Muscle of arm (tissue), 14 donors: ENCODE data around the gene PLOD1. TPM values are rescaled to one million over a fixed set of nuclear protein-coding genes. Genes with fewer than 3 reads are reported as not detected.
"Not testable (repeated sequence)": the region's sequence is repeated elsewhere in the genome, so short reads cannot be mapped to it uniquely, and the experiment has no call there.

Source experiments
- DNase-seq: peaks from one replicate; pipeline ENCODE4 v3.0.0-alpha.2; 2013
- long read RNA-seq, 11 donors: transcript quantifications; one replicate each; lab custom pipeline, GENCODE V29; 2026
- polyA plus RNA-seq, 12 donors: library from polyadenylated mRNA; unstranded; fragments of 120-200 nt; gene quantifications; one replicate each; pipeline ENCODE4 v1.2.1, GENCODE V29; 2013; ENCODE audit not compliant: insufficient read length in 12 of 12

The PLOD1 gene
- polyA plus RNA-seq: 100 to 1,000 TPM in 10 of 12 donors, 10 to 100 TPM in 1, not detected in 1; 89.9 to 196 (median 146) TPM
- long read RNA-seq, donor 1, transcript PLOD1-201 (19 exons, 2,940 nt): major isoform, 14 of 42 reads
- long read RNA-seq, donor 1, partial matches to known transcripts: 26 of 42 reads
- long read RNA-seq, donor 1, other reads (novel, unspliced or antisense): 0 of 42 reads
- long read RNA-seq, donor 2, transcript PLOD1-201 (19 exons, 2,940 nt): major isoform, 17 of 29 reads
- long read RNA-seq, donor 2, partial matches to known transcripts: 11 of 29 reads
- long read RNA-seq, donor 2, other reads (novel, unspliced or antisense): 0 of 29 reads
- long read RNA-seq, donor 3, transcript PLOD1-201 (19 exons, 2,940 nt): major isoform, 13 of 55 reads
- long read RNA-seq, donor 3, partial matches to known transcripts: 40 of 55 reads
- long read RNA-seq, donor 3, other reads (novel, unspliced or antisense): 0 of 55 reads
- long read RNA-seq, donor 4, transcript PLOD1-201 (19 exons, 2,940 nt): major isoform, 5 of 23 reads
- long read RNA-seq, donor 4, partial matches to known transcripts: 16 of 23 reads
- long read RNA-seq, donor 4, other reads (novel, unspliced or antisense): 0 of 23 reads
- long read RNA-seq, donor 5, transcript PLOD1-201 (19 exons, 2,940 nt): major isoform, 31 of 69 reads
- long read RNA-seq, donor 5, partial matches to known transcripts: 36 of 69 reads
- long read RNA-seq, donor 5, other reads (novel, unspliced or antisense): 0 of 69 reads
- long read RNA-seq, donor 6, transcript PLOD1-201 (19 exons, 2,940 nt): major isoform, 14 of 54 reads
- long read RNA-seq, donor 6, partial matches to known transcripts: 40 of 54 reads
- long read RNA-seq, donor 6, other reads (novel, unspliced or antisense): 0 of 54 reads
- long read RNA-seq, donor 7, transcript PLOD1-201 (19 exons, 2,940 nt): major isoform, 11 of 45 reads
- long read RNA-seq, donor 7, partial matches to known transcripts: 34 of 45 reads
- long read RNA-seq, donor 7, other reads (novel, unspliced or antisense): 0 of 45 reads
- long read RNA-seq, donor 8, transcript PLOD1-201 (19 exons, 2,940 nt): major isoform, 31 of 81 reads
- long read RNA-seq, donor 8, partial matches to known transcripts: 50 of 81 reads
- long read RNA-seq, donor 8, other reads (novel, unspliced or antisense): 0 of 81 reads
- long read RNA-seq, donor 9, transcript PLOD1-201 (19 exons, 2,940 nt): major isoform, 5 of 69 reads
- long read RNA-seq, donor 9, partial matches to known transcripts: 60 of 69 reads
- long read RNA-seq, donor 9, other reads (novel, unspliced or antisense): 0 of 69 reads
- long read RNA-seq, donor 10, transcript PLOD1-201 (19 exons, 2,940 nt): major isoform, 33 of 79 reads
- long read RNA-seq, donor 10, partial matches to known transcripts: 46 of 79 reads
- long read RNA-seq, donor 10, other reads (novel, unspliced or antisense): 0 of 79 reads
- long read RNA-seq, donor 11, transcript PLOD1-201 (19 exons, 2,940 nt): major isoform, 29 of 119 reads
- long read RNA-seq, donor 11, partial matches to known transcripts: 86 of 119 reads
- long read RNA-seq, donor 11, other reads (novel, unspliced or antisense): 0 of 119 reads

DNA sequence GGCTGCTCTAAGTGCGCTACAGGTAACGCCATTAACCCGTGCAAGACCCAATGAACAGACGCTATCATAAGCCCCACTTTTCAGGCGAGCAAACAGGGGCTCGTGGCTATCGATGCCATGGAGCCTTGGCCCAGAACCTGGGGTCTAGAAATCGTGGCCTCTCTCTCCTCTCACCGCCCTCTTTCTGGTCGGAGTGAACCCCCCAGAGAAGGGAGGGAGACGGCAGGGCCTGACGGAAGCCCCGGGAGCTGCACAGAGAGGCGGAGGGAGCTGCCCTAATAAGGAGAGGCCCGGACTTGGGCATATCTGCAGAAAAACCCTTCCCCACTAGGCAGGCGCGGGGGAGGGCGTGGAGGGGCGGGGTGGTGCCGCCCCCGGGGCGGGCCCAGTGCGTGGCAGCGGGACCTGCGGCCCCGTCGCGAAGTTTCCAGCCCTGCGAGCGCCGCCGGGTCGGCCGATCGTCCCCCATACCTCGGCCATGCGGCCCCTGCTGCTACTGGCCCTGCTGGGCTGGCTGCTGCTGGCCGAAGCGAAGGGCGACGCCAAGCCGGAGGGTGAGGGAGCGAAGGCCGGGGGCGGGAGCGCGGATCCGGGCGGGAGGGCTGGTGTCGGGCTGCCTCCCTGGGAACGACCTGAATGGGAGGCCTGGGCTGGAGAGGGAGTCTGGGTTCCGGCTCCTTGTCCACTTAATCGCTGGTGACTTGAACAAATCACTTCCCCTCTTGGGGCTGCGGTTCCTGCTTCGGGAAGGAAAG lies at the start of gene PLOD1:
PLOD1 (plus strand) TSS at position 416 of the 755 bp plus-strand sequence; CDS start at position 479, 63 bp downstream.
- peak; percentile 88 for DNase-seq

DNA sequence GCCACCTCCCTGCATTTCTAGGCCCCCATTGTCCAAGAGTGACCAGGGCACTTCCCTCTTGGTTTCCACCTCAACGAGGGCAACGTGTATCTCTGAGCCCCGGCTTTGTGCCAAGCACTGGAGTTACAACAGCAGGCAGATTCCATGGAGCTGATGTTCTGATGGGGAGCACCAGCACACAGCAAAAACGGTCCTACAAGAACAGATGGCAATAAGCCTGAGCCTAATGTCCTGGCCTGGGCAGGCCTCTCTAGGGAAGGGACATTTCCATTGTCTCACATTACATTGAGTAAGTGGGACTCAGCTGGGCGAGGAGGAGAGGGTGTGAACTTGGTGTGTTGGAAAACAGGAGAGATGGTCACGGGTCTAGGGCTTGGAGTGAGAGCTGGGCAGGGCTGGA lies 48.6 kb upstream of the PLOD1 start:
- DNase-seq: no peak

DNA sequence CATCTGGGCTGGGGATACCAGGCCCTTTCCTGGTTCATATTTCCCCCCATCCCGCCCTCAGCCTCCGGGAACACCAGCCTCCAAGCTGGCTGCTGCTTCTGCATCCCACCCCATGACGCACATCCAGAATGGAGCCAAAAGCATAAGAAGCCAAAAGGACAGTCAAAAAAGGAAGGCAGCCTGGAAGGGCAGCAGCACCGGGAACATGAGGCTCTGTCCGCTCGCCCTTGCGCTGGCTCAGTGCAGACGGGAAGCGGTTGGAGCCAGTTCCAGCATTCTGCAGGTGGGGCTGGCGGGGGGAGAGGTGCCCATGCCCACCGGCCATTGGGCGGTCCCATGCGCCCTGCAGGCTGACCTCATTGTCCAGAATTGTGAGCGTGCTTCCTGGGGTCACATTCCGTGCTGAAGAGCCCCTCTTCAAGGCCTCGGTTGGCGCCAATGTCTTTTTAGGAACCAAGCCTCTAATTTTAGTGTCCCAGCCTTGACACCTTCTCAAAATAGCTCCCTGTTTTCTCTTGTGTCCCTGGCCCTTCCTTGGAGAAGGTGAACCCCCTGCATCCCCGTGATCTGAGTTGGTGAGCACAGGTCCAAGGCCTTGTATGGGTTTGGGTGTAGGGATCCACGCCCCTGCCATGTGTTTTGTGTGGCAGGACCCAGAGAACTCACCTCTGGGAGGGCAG lies 47.4 kb upstream of the PLOD1 start:
- DNase-seq: peak; percentile 65

DNA sequence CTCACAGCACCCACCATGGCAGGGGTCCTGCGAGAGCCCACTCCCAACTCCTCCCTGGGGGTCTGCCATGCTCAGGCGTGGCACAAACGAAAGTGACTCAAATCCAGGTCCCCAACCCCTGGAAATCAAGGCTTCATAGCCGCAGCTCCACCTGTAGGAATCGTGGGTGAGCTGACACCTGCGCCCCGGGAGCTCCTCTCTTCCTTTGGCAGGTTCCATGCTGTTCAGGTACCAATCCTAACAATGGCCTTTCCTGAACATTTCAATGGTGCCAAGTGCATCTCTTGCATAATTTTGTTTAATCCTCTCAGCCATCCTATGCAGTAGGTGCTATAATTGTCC lies 46.9 kb upstream of the PLOD1 start:
- no peak for DNase-seq

DNA sequence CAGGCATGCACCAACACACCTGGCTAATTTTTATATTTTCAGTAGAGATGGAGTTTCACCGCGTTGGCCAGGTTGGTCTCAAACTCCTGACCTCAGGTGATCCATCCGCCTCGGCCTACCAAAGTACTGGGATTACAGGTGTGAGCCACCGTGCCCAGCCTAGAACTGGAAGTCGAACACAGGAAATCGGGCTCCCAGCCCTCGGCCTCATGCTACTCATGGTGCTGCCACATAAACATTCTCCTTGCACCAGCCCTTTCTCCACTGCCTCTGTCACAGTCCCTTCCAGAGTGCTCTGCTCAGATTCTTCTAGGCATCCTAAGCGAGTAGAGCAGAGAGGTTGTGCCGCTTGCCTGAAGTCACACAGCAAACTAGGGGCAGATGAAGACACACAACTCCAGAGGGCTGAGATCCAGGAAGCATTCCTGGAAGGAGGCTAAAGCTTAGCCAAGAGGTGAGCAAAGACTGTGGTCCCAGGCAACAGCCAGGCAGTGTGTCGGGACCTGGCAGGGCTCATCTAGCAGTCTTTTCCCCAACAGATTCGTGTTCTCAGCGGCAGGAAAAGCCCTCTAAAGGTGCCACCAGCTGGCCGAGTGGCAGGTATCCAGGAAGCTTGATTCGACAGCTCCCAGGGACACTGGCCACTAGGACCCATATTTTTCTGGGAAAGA lies 46.2 kb upstream of the PLOD1 start:
- no peak for DNase-seq

DNA sequence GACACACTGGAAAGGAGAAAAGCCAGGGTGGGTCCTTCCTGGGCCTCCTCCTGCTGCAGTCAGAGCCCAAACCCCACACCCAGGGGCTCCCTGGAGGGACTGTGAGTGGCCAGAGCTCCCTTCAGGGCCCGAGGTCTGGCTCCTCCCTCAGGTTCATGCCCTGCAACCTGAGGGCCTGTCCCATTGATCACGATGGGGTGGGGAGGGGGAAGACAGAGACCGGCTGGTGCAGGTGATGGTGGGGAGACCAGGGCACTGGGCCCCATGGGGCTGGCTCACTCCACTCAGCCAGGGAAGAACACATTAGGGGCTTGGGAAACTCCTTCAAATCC lies 45.7 kb upstream of the PLOD1 start:
- no peak for DNase-seq

DNA sequence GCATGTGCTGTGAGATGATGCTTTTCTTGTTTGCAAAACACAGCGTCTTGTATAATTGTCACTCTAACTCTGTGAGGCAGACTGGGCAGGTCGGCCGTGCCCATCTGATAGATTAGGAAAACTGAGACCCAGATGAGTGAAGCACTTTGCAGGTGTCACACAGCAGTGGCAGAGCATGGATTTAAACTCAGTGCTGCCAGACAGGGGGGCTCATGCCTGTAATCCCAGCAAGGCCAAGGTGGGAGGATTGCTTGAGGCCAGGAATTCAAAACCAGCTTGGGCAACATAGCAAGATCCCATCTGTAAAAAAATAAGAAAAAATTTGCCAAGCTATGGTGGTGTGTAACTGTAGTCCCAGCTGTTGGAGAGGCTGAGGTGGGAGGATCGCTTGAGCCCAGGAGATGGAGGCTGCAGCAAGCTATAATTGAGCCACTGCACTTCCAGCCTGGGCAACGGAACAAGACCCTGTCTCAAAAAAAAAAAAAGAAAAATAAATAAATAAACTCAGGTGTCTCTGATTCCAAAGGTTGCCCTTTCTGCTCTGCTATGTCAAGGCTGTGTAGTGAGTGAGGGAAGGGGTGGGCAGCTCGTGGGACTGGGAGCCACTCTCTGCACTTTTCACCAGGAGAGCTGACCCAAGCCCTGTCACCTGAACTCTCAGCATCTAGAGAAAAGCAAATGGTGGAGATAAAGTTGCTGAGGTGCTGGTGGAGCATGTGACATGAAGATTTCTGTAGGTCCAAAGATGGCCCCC lies 42.9 kb upstream of the PLOD1 start:
- no peak for DNase-seq

DNA sequence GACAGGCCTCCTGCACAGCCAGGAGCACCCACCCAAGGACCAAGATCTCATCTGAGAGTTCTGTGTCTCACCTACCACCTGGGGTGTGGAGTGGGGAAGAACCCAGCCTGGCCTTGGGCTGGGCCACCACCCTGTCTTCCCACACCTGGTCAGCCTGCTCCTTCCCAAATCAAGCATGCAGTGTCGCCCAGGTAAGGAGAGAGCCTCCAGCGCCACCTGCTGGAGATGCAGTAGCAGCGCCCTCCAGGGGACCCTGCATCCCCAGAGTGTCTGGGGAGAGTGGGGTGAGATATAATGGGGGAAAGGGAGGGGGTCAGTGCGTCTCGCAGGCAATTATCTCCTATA lies 40.6 kb upstream of the PLOD1 start:
- DNase-seq: no peak

DNA sequence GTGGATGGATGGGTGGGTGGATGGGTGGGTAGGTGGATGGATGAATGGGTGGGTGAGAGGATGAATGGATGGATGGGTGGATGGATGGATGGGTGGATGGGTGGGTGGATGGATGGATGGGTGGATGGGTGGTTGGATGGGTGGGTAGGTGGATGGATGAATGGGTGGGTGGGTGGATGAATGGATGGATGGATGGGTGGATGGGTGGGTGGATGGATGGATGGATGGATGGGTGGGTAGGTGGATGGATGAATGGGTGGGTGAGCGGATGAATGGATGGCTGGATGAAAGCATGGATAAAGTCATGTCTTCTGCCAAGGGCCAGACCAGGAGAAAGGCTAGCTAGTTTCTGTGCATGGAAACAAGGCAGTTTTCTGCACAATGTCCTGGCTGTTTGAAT lies 40.0 kb upstream of the PLOD1 start:
- not testable (repeated sequence) for DNase-seq

DNA sequence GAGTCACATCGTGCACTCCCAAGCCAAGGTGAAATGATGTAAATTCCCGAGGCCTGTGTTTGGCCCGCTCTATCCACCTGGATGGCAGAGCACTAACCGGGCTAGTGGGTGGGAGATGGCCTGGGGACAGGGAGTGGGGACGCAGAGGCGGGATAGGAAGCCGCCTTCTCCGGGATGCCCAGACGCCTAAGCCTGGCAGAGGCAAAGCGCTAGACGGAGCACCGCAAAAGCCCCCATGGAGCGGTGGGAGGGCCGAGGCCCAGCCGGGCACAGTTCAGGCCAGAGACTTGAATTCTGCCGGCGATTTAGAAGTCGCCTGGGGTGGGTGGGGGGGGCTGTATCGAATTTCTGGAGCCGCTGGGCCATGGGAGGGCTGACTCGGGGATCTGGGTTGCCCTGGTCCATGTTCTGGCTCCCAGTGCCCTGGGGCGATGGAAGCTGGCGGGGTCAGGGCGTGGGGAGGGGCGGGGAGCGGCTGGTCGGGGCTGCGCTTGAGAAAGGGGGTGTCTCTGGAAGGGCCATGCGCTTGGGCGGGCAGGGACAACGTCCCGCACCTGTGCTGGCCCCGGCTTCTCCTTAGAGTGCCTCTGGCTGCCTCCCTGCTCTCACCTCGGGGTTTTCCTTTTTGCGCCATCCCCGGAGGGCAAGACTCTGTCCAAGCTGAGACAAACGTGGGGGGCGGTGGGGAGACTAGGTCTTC lies 36.3 kb upstream of the PLOD1 start:
- DNase-seq: no peak

DNA sequence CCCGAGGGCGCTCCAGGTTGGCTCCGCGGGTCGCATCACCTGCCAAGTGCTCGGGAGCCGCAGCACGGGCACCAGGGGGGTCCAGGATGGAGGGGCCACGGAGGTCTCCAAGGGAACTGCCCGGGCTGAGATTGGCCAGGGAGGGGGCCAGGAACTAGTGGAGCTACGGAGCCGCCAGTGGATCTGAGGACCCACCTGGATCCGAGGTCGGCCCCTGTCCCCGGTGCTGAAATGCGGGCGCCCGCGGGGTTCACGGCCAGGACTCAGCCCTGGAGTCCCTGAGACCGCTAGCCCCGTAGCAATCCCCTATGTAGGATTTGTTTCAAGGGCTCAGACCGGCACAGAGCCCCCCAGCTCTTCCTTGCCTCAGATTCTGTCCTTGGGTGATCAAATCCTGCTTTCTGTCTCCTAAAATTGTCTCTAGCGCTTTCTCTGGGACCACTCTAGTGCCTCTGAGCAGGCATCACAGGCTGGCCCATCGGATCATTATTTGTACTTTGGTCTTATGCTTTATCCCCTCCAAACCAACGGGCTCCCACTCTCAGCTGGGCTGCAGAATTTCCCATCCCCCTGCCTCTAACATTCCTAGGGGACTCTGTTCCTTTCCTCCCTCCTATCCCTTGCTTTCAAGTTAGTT lies 35.6 kb upstream of the PLOD1 start:
- DNase-seq: no peak

DNA sequence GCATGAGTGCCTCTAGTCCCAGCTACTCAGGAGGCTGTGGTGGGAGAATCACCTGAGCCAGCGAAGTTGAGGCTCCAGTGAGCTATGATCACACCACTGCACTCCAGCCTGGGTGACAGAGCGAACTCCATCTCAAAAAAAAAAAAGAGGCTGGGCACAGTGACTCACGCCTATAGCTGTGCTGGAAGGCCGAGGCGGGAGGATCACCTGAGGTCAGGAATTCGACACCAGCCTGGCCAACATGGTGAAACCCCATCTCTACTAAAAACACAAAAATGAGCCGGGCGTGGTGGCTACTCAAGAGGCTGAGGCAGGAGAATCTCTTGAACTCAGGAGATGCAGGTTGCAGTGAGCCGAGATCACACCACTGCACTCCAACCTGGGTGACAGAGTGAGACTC lies 33.1 kb upstream of the PLOD1 start:
- not testable (repeated sequence) for DNase-seq

DNA sequence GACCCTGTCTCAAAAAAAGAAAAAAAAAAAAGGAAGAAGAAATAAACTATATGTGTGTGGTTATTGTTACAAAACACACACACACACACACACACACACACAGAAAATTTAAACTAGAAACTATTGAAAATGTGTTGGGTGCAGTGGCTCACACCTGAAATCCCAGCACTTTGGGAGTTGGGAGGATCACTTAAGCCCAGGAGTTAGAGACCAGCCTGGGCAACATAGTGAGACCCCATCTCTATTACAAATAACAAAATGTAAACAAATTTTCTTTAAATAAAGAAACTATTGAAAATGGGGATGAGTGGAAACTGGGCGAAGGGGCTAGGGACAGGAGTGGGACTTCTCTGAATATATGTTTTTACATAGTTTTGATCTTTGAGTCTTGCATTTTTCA lies 31.3 kb upstream of the PLOD1 start:
- no peak for DNase-seq

DNA sequence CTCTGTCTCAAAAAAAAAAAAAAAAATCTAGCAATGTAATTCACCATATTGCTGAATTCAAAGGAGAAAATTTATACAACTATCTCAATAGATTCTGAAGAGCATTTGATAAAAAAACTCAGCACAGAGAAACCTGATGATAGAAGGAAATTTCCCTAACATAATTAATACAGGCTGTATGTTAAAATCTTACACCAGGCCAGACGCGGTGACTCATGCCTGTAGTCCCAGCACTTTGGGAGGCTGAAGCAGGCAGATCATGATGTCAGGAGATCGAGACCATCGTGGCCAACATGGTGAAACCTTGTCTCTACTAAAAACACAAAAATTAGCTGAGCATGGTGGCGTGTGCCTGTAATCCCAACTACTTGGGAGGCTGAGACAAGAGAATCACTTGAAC lies 30.4 kb upstream of the PLOD1 start:
- not testable (repeated sequence) for DNase-seq

DNA sequence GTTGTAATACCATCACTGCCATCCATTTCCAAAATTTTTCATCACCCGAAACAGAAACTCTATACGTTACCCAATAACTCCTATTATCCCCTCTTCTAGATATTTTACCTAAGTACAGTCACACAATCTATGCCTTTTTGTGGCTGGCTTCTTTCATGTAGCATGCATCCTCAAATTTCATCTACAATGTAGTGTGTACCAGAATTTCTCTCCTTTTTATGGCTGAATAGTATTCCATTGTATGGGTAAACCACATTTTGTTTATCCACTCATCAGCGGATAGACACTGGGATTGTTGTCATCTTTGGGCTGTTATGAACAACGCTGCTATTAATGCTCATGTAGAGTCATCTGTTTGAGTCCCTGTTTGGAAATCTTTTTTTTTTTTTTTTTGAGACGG lies 29.5 kb upstream of the PLOD1 start:
- DNase-seq: no peak

DNA sequence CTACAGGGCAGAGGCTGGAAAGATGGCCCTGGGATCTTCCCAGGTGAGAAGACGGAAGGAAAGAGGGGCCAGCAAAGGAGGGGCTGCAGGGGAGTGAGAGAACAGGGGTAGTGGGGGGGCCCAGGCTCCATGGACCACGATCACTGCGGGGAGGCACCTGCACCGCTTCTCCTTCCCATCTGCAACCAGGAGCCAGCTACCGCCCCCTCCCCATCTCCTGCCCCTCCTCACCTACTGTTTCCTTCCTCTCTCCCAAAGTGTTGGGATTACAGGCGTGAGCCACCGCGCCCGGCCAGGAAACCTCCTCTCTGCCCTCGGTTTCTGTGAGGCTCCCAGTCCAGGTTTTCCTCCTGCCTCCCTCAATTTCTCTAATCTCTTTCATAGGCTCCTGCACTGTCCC lies 27.6 kb upstream of the PLOD1 start:
- no peak for DNase-seq

DNA sequence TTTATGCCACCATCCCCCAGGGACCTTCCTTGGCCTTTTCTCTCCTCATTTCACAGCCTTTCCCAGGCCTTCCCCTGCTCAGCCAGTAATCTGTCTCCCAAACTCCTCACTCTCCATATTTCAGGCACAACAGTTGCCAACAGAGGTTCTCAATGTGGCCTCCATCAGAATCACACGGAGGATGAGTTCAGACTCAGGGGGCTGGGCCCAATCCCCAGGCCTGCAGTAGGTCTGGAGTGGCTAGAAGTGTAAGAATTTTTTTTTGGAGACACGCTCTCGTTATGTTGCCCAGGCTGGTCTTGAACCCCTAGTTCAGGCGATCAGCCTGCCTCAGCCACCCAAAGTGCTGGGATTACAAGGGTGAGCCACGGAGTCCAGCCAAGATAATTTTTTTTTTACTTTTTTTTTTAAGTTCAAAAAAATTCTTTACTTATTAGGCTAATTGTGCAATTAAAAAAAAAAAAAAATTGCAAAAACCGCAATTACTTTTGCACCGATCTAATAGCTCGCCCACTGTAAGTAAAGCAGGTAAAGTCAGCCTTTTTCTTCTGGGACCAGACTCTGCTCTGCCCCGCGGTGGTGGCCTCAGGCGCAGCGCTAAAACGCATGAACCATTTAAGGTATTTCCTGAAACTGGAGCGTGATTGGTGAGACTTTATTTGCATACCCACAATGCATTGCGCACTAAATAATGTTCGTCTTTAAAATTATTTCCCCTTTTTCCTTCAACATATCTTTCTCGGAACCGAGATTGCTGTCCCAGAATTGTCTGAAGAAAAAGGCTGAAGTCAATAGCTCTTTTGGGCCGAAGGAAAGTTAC lies 27.0 kb upstream of the PLOD1 start:
- DNase-seq: peak; percentile 94
